Transverse colon (tissue), 4 donors: ENCODE data around the gene AATK. TPM values are rescaled to one million over a fixed set of nuclear protein-coding genes. Genes with fewer than 3 reads are reported as not detected.
A peak's percentile ranks its signal among the peaks of the same experiment; 100 is the strongest.

Experiments
- DNase-seq: peaks from one replicate; pipeline ENCODE4 v3.0.0-alpha.2; 2019
- H3K27ac ChIP-seq, 4 donors: fragments of 200-600 bp; sonication (generic); 2 replicates each; pipeline ENCODE4 v1.5.1; 2016 to 2018; ENCODE audit warnings: inconsistent platforms in 4 of 4
- H3K27me3 ChIP-seq: fragments of 200-600 bp; sonication (generic); 2 replicates; pipeline ENCODE4 v1.5.1; 2017; ENCODE audit warnings: inconsistent platforms
- H3K36me3 ChIP-seq, 4 donors: fragments of 200-600 bp; sonication (generic); 2 replicates each; pipeline ENCODE4 v1.5.1; 2017 to 2019; ENCODE audit warnings: inconsistent platforms in 4 of 4
- H3K4me1 ChIP-seq, 4 donors: fragments of 200-600 bp; sonication (generic); 2 replicates each; pipeline ENCODE4 v1.5.1; 2017 to 2020; ENCODE audit warnings: inconsistent platforms in 4 of 4
- H3K4me3 ChIP-seq, 4 donors: fragments of 200-600 bp; sonication (generic); 1 replicate in 1 of 4; 2 replicates in 3 of 4; pipeline versions ENCODE4 v1.5.1 to v1.6.1; 2017 to 2019; ENCODE audit warnings: inconsistent platforms in 4 of 4
- H3K9me3 ChIP-seq, 2 donors: fragments of 200-600 bp; sonication (generic); 2 replicates each; pipeline ENCODE4 v1.5.1; 2017 to 2019; ENCODE audit warnings: inconsistent platforms in 2 of 2
- EP300 ChIP-seq: sonication (generic); formaldehyde crosslinking; IDR thresholded peaks from one replicate; pipeline ENCODE4 v1.6.1; 2017; ENCODE audit warnings: antibody characterized with exemption, low read depth
- POLR2A ChIP-seq: fragments of 450-650 bp; IDR thresholded peaks from one replicate; pipeline ENCODE4 v1.6.1; 2016; ENCODE audit warnings: antibody characterized with exemption, mild to moderate bottlenecking, moderate library complexity
- POLR2AphosphoS5 ChIP-seq, 3 donors: sonication (generic); formaldehyde crosslinking; IDR thresholded peaks; one replicate each; pipeline ENCODE4 v1.6.1; 2016; ENCODE audit warnings: antibody characterized with exemption in 3 of 3
- WGBS, 2 donors: methylation state at CpG; one replicate each; pipeline ENCODE4 v1.1.5; 2018; ENCODE audit warnings: low coverage in 1 of 2; 5-methylcytosine and 5-hydroxymethylcytosine counted together
- in situ Hi-C, 4 donors: fragments of 200-750 bp; cut with MboI; loops; one replicate each; pipeline versions ENCODE4 v1.15.0 to v1.15.1; 2017; ENCODE audit warnings: low sequenced_read_pairs in 3 of 4, low pct_ligation_motif_present in 1 of 4, low pct_unique_long_range_greater_than_20kb in 1 of 4
- intact Hi-C: fragments of 100-400 bp; cut with DNase I; formaldehyde crosslinking; loops from one replicate; pipeline ENCODE4 v1.15.1; 2023; ENCODE audit warnings: low total_unique reads
- total RNA-seq, 4 donors: library from RNA; depleted of rRNA; stranded (reverse); fragments of >200 nt; gene quantifications; one replicate each; pipeline ENCODE4 v1.1.0, GENCODE V29; 2016
- TF ChIP-seq, protein P1 (sequence below), 5 experiments: fragments of 200-600 bp in 3 of 5; fragments of 450-650 bp in 2 of 5; sonication (generic) in 3 of 5; IDR thresholded peaks; 1 replicate in 2 of 5; 2 replicates in 3 of 5; pipeline ENCODE4 v1.5.1; 2016 to 2017; ENCODE audit warnings: antibody characterized with exemption in 5 of 5, inconsistent platforms in 3 of 5, mild to moderate bottlenecking in 2 of 5, moderate library complexity in 1 of 5

Gene AATK
- 10 to 100 TPM in 1 of 4 donors, 1 to 10 TPM in 3; 1.7 to 21.3 (median 8.6) TPM for total RNA-seq

GRCh38 chr17:81166033-81166492 lies at the start of gene AATK:
Gene AATK, minus strand, starts transcription at chr17:81166221. Its CDS starts 229 bp downstream, at chr17:81165992.
- peak within 1 kb of the TSS in 3 of 4 donors; percentile 8 to 41 (median 23) for H3K4me3 ChIP-seq
- H3K27me3 ChIP-seq = peaks cover 47% of the 10 kb centered on the region
- intact Hi-C loops = no loop called here
- no peak for DNase-seq
- no peaks in the 10 kb centered on the region for H3K36me3 ChIP-seq
- in situ Hi-C loops = no loop called here
- H3K4me1 ChIP-seq = peaks cover 3 to 10% (median 4%) of the 10 kb centered on the region in 4 donors
- no peaks in the 10 kb centered on the region for H3K9me3 ChIP-seq
- TF ChIP-seq POLR2A (no peak), EP300 (no peak), POLR2AphosphoS5 (IDR thresholded peaks at IDR 0.05) (no peak)
- TF ChIP-seq, protein P1, sequence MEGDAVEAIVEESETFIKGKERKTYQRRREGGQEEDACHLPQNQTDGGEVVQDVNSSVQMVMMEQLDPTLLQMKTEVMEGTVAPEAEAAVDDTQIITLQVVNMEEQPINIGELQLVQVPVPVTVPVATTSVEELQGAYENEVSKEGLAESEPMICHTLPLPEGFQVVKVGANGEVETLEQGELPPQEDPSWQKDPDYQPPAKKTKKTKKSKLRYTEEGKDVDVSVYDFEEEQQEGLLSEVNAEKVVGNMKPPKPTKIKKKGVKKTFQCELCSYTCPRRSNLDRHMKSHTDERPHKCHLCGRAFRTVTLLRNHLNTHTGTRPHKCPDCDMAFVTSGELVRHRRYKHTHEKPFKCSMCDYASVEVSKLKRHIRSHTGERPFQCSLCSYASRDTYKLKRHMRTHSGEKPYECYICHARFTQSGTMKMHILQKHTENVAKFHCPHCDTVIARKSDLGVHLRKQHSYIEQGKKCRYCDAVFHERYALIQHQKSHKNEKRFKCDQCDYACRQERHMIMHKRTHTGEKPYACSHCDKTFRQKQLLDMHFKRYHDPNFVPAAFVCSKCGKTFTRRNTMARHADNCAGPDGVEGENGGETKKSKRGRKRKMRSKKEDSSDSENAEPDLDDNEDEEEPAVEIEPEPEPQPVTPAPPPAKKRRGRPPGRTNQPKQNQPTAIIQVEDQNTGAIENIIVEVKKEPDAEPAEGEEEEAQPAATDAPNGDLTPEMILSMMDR (IDR thresholded peaks at IDR 0.05) = no peak
- WGBS, 2 donors = no CpG with 5 or more reads among the region's 62 CpGs
- no peak within 1 kb of the TSS for H3K27ac ChIP-seq

- in situ Hi-C loops = no loop called here
- no peak for TF ChIP-seq POLR2A
- TF ChIP-seq, protein P1 (IDR thresholded peaks at IDR 0.05) = no peak
- no peak for TF ChIP-seq POLR2AphosphoS5 (IDR thresholded peaks at IDR 0.05)
- no peak for TF ChIP-seq EP300
- H3K4me1 ChIP-seq = no peaks in the 10 kb centered on the region
- H3K27ac ChIP-seq = no peak overlapping the region
- no peak for DNase-seq
- no peaks in the 10 kb centered on the region for H3K27me3 ChIP-seq
- no peaks in the 10 kb centered on the region for H3K9me3 ChIP-seq
- no peaks in the 10 kb centered on the region for H3K36me3 ChIP-seq
- no peak overlapping the region for H3K4me3 ChIP-seq
- 90% methylated on average over 8 of the region's 8 CpGs for WGBS, 2 donors
- intact Hi-C loops = no loop called here
Measured at GRCh38 chr17:81213978-81214377, 48.0 kb upstream of the AATK start.

- Histone ChIP-seq H3K9me3 (no peaks in the 10 kb centered on the region), H3K4me1 (no peaks in the 10 kb centered on the region), H3K4me3 (no peak overlapping the region), H3K27me3 (no peaks in the 10 kb centered on the region), H3K36me3 (no peaks in the 10 kb centered on the region), H3K27ac (no peak overlapping the region)
- in situ Hi-C loops = no loop called here
- intact Hi-C loops = no loop called here
- TF ChIP-seq, protein P1 (IDR thresholded peaks at IDR 0.05) = no peak
- TF ChIP-seq POLR2AphosphoS5 (IDR thresholded peaks at IDR 0.05) (no peak), EP300 (no peak), POLR2A (no peak)
- no peak for DNase-seq
- WGBS, 2 donors = 89 to 90% methylated on average over 4 to 9 of the region's 9 CpGs
Measured at GRCh38 chr17:81212365-81212764, 46.3 kb upstream of the AATK start.

- H3K27me3 ChIP-seq = no peaks in the 10 kb centered on the region
- H3K36me3 ChIP-seq = no peaks in the 10 kb centered on the region
- DNase-seq = no peak
- in situ Hi-C loops (no loop called here), intact Hi-C loops (no loop called here)
- TF ChIP-seq POLR2A = no peak
- no peak for TF ChIP-seq EP300
- no peak for TF ChIP-seq POLR2AphosphoS5 (IDR thresholded peaks at IDR 0.05)
- TF ChIP-seq, protein P1 (IDR thresholded peaks at IDR 0.05) = no peak
- H3K27ac ChIP-seq = no peak overlapping the region
- 80 to 100% methylated on average over 1 to 14 of the region's 14 CpGs for WGBS, 2 donors
- no peaks in the 10 kb centered on the region for H3K4me1 ChIP-seq
- H3K9me3 ChIP-seq = no peaks in the 10 kb centered on the region
- H3K4me3 ChIP-seq = no peak overlapping the region
Measured at GRCh38 chr17:81210868-81211267, 44.8 kb upstream of the AATK start.
